HEK293 (cell line): ENCODE measurements around the gene GRIK4.
"Not testable (repeated sequence)": the region's sequence is repeated elsewhere in the genome, so short reads cannot be mapped to it uniquely, and the experiment has no call there.

Source experiments
- CTCF ChIA-PET: fragments of 350-600 bp; formaldehyde crosslinking; extraction: SDS; loops from one replicate; lab custom pipeline; 2021; ENCODE audit warnings: antibody characterized with exemption; lab: Yijun Ruan, JAX
- POLR2A ChIA-PET: fragments of 300-600 bp; formaldehyde crosslinking; extraction: SDS; loops from one replicate; lab custom pipeline; 2020; ENCODE audit warnings: antibody characterized with exemption, inconsistent platforms; lab: Yijun Ruan, JAX
- H3K27ac ChIP-seq: fragments of 200-500 bp; sonication (Bioruptor generic); 2 replicates; pipeline ENCODE4 v1.5.1; 2014; ENCODE audit warnings: low read depth, low read length, control low read depth, inconsistent platforms; ENCODE audit errors: extremely low read depth
- H3K36me3 ChIP-seq, 2 experiments: fragments of 200-500 bp in 1 of 2; sonication (Bioruptor generic) in 1 of 2; 1 replicate in 1 of 2; 2 replicates in 1 of 2; pipeline ENCODE4 v1.5.1; 2014 to 2017; ENCODE audit warnings: inconsistent platforms in 2 of 2, low read length in 2 of 2; ENCODE audit not compliant: control insufficient read depth in 2 of 2, insufficient read depth in 1 of 2
- H3K4me1 ChIP-seq: fragments of 200-500 bp; sonication (Bioruptor generic); 2 replicates; pipeline ENCODE4 v1.5.1; 2014; ENCODE audit warnings: mild to moderate bottlenecking, low read length, inconsistent platforms; ENCODE audit not compliant: control insufficient read depth, insufficient read depth
- H3K4me3 ChIP-seq: 2 replicates; pipeline ENCODE4 v1.5.1; 2011; ENCODE audit warnings: low read depth, mild to moderate bottlenecking, control low read depth, low read length, moderate library complexity
- H3K9me3 ChIP-seq: fragments of 200-500 bp; sonication (Bioruptor generic); 2 replicates; pipeline ENCODE4 v1.5.1; 2014; ENCODE audit warnings: low read depth, low read length, inconsistent platforms; ENCODE audit not compliant: control insufficient read depth, insufficient read depth
- GLI4 ChIP-seq: fragments of 450-650 bp; formaldehyde crosslinking; IDR thresholded peaks from 2 replicates; pipeline ENCODE4 v1.5.1; 2016; ENCODE audit warnings: missing biosample characterization, missing genetic modification characterization
- HOXC10 ChIP-seq: sonication (generic); formaldehyde crosslinking; IDR thresholded peaks from 2 replicates; pipeline ENCODE4 v1.8.1; 2023; ENCODE audit warnings: mild to moderate bottlenecking, missing genetic modification reagents
- ZBTB8A ChIP-seq: fragments of 450-650 bp; formaldehyde crosslinking; IDR thresholded peaks from 2 replicates; pipeline ENCODE4 v1.5.1; 2016; ENCODE audit warnings: missing biosample characterization, missing genetic modification characterization
- ZFP69B ChIP-seq: fragments of 450-650 bp; formaldehyde crosslinking; IDR thresholded peaks from 2 replicates; pipeline ENCODE4 v1.5.1; 2016; ENCODE audit warnings: missing biosample characterization, missing genetic modification characterization
- ZNF211 ChIP-seq: fragments of 450-650 bp; formaldehyde crosslinking; IDR thresholded peaks from 2 replicates; pipeline ENCODE4 v1.5.1; 2016; ENCODE audit warnings: low read depth, missing biosample characterization, missing genetic modification characterization
- ZNF311 ChIP-seq: fragments of 450-650 bp; formaldehyde crosslinking; IDR thresholded peaks from 2 replicates; pipeline ENCODE4 v1.5.1; 2017; ENCODE audit warnings: missing biosample characterization, missing genetic modification characterization, borderline replicate concordance
- ZNF366 ChIP-seq: fragments of 450-650 bp; formaldehyde crosslinking; conservative IDR thresholded peaks from 2 replicates; pipeline ENCODE4 v1.5.1; 2016; ENCODE audit warnings: missing biosample characterization, missing genetic modification characterization
- ZNF394 ChIP-seq: fragments of 450-650 bp; formaldehyde crosslinking; IDR thresholded peaks from 2 replicates; pipeline ENCODE4 v1.5.1; 2016; ENCODE audit warnings: missing biosample characterization, missing genetic modification characterization, mild to moderate bottlenecking, moderate library complexity, borderline replicate concordance
- ZNF600 ChIP-seq: fragments of 450-650 bp; formaldehyde crosslinking; IDR thresholded peaks from 2 replicates; pipeline ENCODE4 v1.5.1; 2016; ENCODE audit warnings: missing biosample characterization, missing genetic modification characterization
- ZNF621 ChIP-seq: fragments of 450-650 bp; formaldehyde crosslinking; IDR thresholded peaks from 2 replicates; pipeline ENCODE4 v1.5.1; 2017; ENCODE audit warnings: missing biosample characterization, missing genetic modification characterization
- ZNF623 ChIP-seq: fragments of 450-650 bp; formaldehyde crosslinking; IDR thresholded peaks from 2 replicates; pipeline ENCODE4 v1.5.1; 2016; ENCODE audit warnings: missing biosample characterization, missing genetic modification characterization
- ZNF660 ChIP-seq: fragments of 450-650 bp; IDR thresholded peaks from 2 replicates; pipeline ENCODE4 v1.5.1; 2018; ENCODE audit warnings: missing biosample characterization, mild to moderate bottlenecking, missing genetic modification characterization
- ZNF664 ChIP-seq: fragments of 450-650 bp; formaldehyde crosslinking; IDR thresholded peaks from 2 replicates; pipeline ENCODE4 v1.5.1; 2016; ENCODE audit warnings: missing biosample characterization, missing genetic modification characterization
- TF ChIP-seq, protein P1 (sequence below): fragments of 450-650 bp; formaldehyde crosslinking; IDR thresholded peaks from 2 replicates; pipeline ENCODE4 v1.5.1; 2016; ENCODE audit warnings: missing biosample characterization, missing genetic modification characterization, low read depth
- TF ChIP-seq, protein P2 (sequence below): fragments of 450-650 bp; formaldehyde crosslinking; IDR thresholded peaks from 2 replicates; pipeline ENCODE4 v1.5.1; 2016; ENCODE audit warnings: missing biosample characterization, missing genetic modification characterization
- TF ChIP-seq, protein P3 (sequence below): fragments of 450-650 bp; formaldehyde crosslinking; IDR thresholded peaks from 2 replicates; pipeline ENCODE4 v1.5.1; 2016; ENCODE audit warnings: missing biosample characterization, missing genetic modification characterization, borderline replicate concordance
- TF ChIP-seq, protein P4 (sequence below): fragments of 450-650 bp; formaldehyde crosslinking; IDR thresholded peaks from 2 replicates; pipeline ENCODE4 v1.5.1; 2016; ENCODE audit warnings: missing biosample characterization, missing genetic modification characterization, borderline replicate concordance

Gene GRIK4

DNA sequence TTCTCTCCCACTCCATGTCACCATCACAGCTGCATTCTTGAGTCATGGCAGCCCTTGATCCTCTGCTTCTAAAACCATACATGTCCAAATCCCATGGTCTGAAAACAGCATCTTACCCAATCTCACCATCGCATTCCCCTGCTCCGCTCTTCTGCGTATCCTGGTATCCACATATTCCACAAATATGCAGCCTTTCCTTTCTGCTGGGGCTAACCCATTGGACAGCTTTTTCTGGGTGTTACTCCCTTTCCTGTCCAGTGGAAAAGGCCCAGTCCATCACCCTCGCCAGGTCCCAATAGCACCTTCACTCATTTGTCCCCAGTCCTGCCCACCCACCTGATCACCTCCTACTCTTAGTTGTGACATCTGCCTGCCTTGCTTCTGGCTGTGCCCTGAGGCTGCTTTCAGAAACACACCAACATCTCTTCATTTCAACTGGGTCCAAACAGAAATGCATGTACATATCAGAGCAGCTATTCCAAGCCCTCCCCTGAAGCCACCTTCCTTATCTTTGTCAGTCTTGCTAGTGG is 274.7 kb downstream of the GRIK4 start:
- Histone ChIP-seq H3K9me3 (no peaks in the 10 kb centered on the region), H3K4me3 (no peak overlapping the region), H3K4me1 (no peaks in the 10 kb centered on the region), H3K36me3 (no peaks in the 10 kb centered on the region), H3K27ac (no peak overlapping the region)
- TF ChIP-seq ZNF366 (no peak), ZFP69B (tag by site-specific recombination) (no peak), HOXC10 (CRISPR knock-in tag) (no peak), ZNF660 (tag by site-specific recombination) (no peak), ZNF621 (tag by site-specific recombination) (no peak), ZNF600 (tag by site-specific recombination) (no peak), ZBTB8A (tag by site-specific recombination) (no peak), ZNF211 (tag by site-specific recombination) (no peak), ZNF394 (tag by site-specific recombination) (no peak), ZNF311 (tag by site-specific recombination) (no peak), ZNF664 (tag by site-specific recombination) (no peak), GLI4 (tag by site-specific recombination) (no peak), ZNF623 (tag by site-specific recombination) (no peak)
- TF ChIP-seq, protein P1, sequence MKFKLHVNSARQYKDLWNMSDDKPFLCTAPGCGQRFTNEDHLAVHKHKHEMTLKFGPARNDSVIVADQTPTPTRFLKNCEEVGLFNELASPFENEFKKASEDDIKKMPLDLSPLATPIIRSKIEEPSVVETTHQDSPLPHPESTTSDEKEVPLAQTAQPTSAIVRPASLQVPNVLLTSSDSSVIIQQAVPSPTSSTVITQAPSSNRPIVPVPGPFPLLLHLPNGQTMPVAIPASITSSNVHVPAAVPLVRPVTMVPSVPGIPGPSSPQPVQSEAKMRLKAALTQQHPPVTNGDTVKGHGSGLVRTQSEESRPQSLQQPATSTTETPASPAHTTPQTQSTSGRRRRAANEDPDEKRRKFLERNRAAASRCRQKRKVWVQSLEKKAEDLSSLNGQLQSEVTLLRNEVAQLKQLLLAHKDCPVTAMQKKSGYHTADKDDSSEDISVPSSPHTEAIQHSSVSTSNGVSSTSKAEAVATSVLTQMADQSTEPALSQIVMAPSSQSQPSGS (tag by site-specific recombination): no peak
- TF ChIP-seq, protein P2, sequence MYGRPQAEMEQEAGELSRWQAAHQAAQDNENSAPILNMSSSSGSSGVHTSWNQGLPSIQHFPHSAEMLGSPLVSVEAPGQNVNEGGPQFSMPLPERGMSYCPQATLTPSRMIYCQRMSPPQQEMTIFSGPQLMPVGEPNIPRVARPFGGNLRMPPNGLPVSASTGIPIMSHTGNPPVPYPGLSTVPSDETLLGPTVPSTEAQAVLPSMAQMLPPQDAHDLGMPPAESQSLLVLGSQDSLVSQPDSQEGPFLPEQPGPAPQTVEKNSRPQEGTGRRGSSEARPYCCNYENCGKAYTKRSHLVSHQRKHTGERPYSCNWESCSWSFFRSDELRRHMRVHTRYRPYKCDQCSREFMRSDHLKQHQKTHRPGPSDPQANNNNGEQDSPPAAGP (tag by site-specific recombination): no peak
- TF ChIP-seq, protein P3, sequence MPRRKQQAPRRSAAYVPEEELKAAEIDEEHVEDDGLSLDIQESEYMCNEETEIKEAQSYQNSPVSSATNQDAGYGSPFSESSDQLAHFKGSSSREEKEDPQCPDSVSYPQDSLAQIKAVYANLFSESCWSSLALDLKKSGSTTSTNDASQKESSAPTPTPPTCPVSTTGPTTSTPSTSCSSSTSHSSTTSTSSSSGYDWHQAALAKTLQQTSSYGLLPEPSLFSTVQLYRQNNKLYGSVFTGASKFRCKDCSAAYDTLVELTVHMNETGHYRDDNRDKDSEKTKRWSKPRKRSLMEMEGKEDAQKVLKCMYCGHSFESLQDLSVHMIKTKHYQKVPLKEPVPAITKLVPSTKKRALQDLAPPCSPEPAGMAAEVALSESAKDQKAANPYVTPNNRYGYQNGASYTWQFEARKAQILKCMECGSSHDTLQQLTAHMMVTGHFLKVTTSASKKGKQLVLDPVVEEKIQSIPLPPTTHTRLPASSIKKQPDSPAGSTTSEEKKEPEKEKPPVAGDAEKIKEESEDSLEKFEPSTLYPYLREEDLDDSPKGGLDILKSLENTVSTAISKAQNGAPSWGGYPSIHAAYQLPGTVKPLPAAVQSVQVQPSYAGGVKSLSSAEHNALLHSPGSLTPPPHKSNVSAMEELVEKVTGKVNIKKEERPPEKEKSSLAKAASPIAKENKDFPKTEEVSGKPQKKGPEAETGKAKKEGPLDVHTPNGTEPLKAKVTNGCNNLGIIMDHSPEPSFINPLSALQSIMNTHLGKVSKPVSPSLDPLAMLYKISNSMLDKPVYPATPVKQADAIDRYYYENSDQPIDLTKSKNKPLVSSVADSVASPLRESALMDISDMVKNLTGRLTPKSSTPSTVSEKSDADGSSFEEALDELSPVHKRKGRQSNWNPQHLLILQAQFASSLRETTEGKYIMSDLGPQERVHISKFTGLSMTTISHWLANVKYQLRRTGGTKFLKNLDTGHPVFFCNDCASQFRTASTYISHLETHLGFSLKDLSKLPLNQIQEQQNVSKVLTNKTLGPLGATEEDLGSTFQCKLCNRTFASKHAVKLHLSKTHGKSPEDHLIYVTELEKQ: no peak
- TF ChIP-seq, protein P4, sequence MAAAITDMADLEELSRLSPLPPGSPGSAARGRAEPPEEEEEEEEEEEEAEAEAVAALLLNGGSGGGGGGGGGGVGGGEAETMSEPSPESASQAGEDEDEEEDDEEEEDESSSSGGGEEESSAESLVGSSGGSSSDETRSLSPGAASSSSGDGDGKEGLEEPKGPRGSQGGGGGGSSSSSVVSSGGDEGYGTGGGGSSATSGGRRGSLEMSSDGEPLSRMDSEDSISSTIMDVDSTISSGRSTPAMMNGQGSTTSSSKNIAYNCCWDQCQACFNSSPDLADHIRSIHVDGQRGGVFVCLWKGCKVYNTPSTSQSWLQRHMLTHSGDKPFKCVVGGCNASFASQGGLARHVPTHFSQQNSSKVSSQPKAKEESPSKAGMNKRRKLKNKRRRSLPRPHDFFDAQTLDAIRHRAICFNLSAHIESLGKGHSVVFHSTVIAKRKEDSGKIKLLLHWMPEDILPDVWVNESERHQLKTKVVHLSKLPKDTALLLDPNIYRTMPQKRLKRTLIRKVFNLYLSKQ (tag by site-specific recombination): no peak
- ChIA-PET CTCF (interaction anchor here (1.8 kb wide), 1 partner anchor 144 kb away, joined by 5 read pairs; no protein-coding TSS in a partner anchor), POLR2A (no interaction called here)

DNA sequence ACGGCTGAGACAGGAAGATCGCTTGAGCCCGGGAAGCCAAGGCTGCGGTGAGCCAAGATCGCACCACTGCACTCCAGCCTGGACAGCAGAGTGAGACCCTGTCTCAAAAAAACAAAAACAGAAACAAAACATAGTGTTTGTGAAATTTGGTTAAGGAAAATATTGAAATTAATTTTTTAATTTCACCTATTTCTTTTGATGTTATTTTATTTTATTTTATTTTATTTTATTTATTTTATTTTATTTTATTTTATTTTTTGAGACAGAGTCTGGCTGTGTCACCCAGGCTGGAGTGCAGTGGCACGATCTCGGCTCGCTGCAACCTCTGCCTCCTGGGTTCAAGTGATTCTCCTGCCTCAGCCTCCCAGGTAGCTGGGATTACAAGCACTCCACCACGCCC is 275.7 kb downstream of the GRIK4 start:
- CTCF ChIA-PET: interaction anchor here (0.7 kb wide), 1 partner anchor 120 kb away, joined by 3 read pairs; no protein-coding TSS in a partner anchor
- H3K4me3 ChIP-seq, POLR2A ChIA-PET, H3K36me3 ChIP-seq, H3K4me1 ChIP-seq, H3K27ac ChIP-seq, H3K9me3 ChIP-seq: not testable (repeated sequence)
